Stimulated activated naive CD8-positive, alpha-beta T cell treated with anti-CD3 and anti-CD28 coated beads, Interleukin-15, Interleukin-2, amounts not matched to agents 100 U/mL and 50 U/mL, for 24 hours (primary cell): ENCODE data around the gene SLCO4A1.
"Not testable (repeated sequence)": the region's sequence is repeated elsewhere in the genome, so short reads cannot be mapped to it uniquely, and the experiment has no call there.

Source experiments
- ATAC-seq: fragments of 150-1000 bp; cut with Tn5 transposase; one replicate; pipeline ENCODE4 v1.10.0; 2021
- DNase-seq: peaks from one replicate; pipeline ENCODE4 v3.0.0; 2021

The SLCO4A1 gene

GRCh38 chr20:62666736-62667529, 24.6 kb downstream of the SLCO4A1 start:
- DNase-seq, result no peak

GRCh38 chr20:62667530-62668440, 25.5 kb downstream of the SLCO4A1 start:
- no peak for ATAC-seq

More at GRCh38 chr20:62666736-62667529, 24.6 kb downstream of the SLCO4A1 start:
- no peak for ATAC-seq

GRCh38 chr20:62668441-62669027, 26.2 kb downstream of the SLCO4A1 start:
- peak; percentile 28 for DNase-seq
- ATAC-seq, result no peak

More at GRCh38 chr20:62667530-62668440, 25.5 kb downstream of the SLCO4A1 start:
- DNase-seq, result no peak

GRCh38 chr20:62669249-62669648, 26.9 kb downstream of the SLCO4A1 start:
- no peak for ATAC-seq
- DNase-seq, result no peak

GRCh38 chr20:62670156-62670555, 27.9 kb downstream of the SLCO4A1 start:
- ATAC-seq (no peak), DNase-seq (no peak)

GRCh38 chr20:62670998-62671397, 28.7 kb downstream of the SLCO4A1 start:
- no peak for DNase-seq
- no peak for ATAC-seq

- DNase-seq, result no peak
- ATAC-seq, result no peak
Observed at GRCh38 chr20:62671765-62672164, 29.5 kb downstream of the SLCO4A1 start.

GRCh38 chr20:62674370-62674769, 32.1 kb downstream of the SLCO4A1 start:
- no peak for DNase-seq
- ATAC-seq, result no peak

- no peak for DNase-seq
- peak; percentile 19 for ATAC-seq
Observed at GRCh38 chr20:62675156-62675876, 33.0 kb downstream of the SLCO4A1 start.

GRCh38 chr20:62675877-62676260, 33.6 kb downstream of the SLCO4A1 start:
- DNase-seq, result no peak
- ATAC-seq, result no peak

GRCh38 chr20:62676976-62677375, 34.7 kb downstream of the SLCO4A1 start:
- no peak for ATAC-seq
- DNase-seq, result no peak

GRCh38 chr20:62677678-62678077, 35.4 kb downstream of the SLCO4A1 start:
- ATAC-seq (no peak), DNase-seq (no peak)

- no peak for ATAC-seq
Observed at GRCh38 chr20:62678553-62678952, 36.2 kb downstream of the SLCO4A1 start.

GRCh38 chr20:62679978-62680589, 37.8 kb downstream of the SLCO4A1 start:
- ATAC-seq, result no peak
- no peak for DNase-seq

More at GRCh38 chr20:62678553-62678952, 36.2 kb downstream of the SLCO4A1 start:
- no peak for DNase-seq

GRCh38 chr20:62682912-62683517, 40.7 kb downstream of the SLCO4A1 start:
- no peak for ATAC-seq
- DNase-seq, result no peak

- DNase-seq, ATAC-seq: not testable (repeated sequence)
Observed at GRCh38 chr20:62683660-62684322, 41.5 kb downstream of the SLCO4A1 start.

GRCh38 chr20:62684981-62685380, 42.7 kb downstream of the SLCO4A1 start:
- ATAC-seq, result no peak
- no peak for DNase-seq

GRCh38 chr20:62685781-62686555, 43.7 kb downstream of the SLCO4A1 start:
- ATAC-seq (no peak), DNase-seq (no peak)
